GM18502 (cell line): Measurements from ENCODE around the gene IL18BP.

ENCODE experiments used
- ATAC-seq: cut with Tn5 transposase; IDR thresholded peaks from one replicate; pipeline ENCODE4 v1.9.1; 2021; ENCODE audit warnings: mild to moderate bottlenecking; ENCODE audit not compliant: unreplicated experiment, poor library complexity

Gene IL18BP

GRCh38 chr11:71998649-71999310 is at the start of gene IL18BP:
TSS of gene IL18BP (plus strand) at chr11:71998909. CDS start at chr11:71999985, 1,076 bp downstream.
- no peak for ATAC-seq

- ATAC-seq: no peak
These were observed 49.7 kb upstream of the IL18BP start for GRCh38 chr11:71949034-71949433.

GRCh38 chr11:71951741-71952310 is 46.9 kb upstream of the IL18BP start:
- no peak for ATAC-seq

- no peak for ATAC-seq
These were observed 42.7 kb upstream of the IL18BP start for GRCh38 chr11:71955898-71956456.

- peak; percentile 66 for ATAC-seq
These were observed 36.2 kb upstream of the IL18BP start for GRCh38 chr11:71962428-71963038.

GRCh38 chr11:71963468-71963867 is 35.2 kb upstream of the IL18BP start:
- ATAC-seq: no peak

GRCh38 chr11:71964641-71965040 is 34.1 kb upstream of the IL18BP start:
- no peak for ATAC-seq

- ATAC-seq: no peak
These were observed 27.0 kb upstream of the IL18BP start for GRCh38 chr11:71971680-71972079.

GRCh38 chr11:71976551-71976950 is 22.2 kb upstream of the IL18BP start:
- ATAC-seq: no peak

- no peak for ATAC-seq
These were observed 21.6 kb upstream of the IL18BP start for GRCh38 chr11:71977090-71977489.

GRCh38 chr11:71977743-71978418 is 20.8 kb upstream of the IL18BP start:
- ATAC-seq: no peak

GRCh38 chr11:71979094-71979493 is 19.6 kb upstream of the IL18BP start:
- no peak for ATAC-seq

- ATAC-seq: no peak
These were observed 19.1 kb upstream of the IL18BP start for GRCh38 chr11:71979602-71980001.

- ATAC-seq: no peak
These were observed 12.6 kb upstream of the IL18BP start for GRCh38 chr11:71986131-71986530.

GRCh38 chr11:71987521-71987920 is 11.2 kb upstream of the IL18BP start:
- no peak for ATAC-seq

GRCh38 chr11:71988050-71988449 is 10.7 kb upstream of the IL18BP start:
- no peak for ATAC-seq

- ATAC-seq: no peak
These were observed 8.0 kb upstream of the IL18BP start for GRCh38 chr11:71990701-71991100.

- peak; percentile 69 for ATAC-seq
These were observed 7.2 kb upstream of the IL18BP start for GRCh38 chr11:71991494-71991893.

- no peak for ATAC-seq
These were observed 6.5 kb upstream of the IL18BP start for GRCh38 chr11:71992136-71992730.

GRCh38 chr11:71994786-71995185 is 3.9 kb upstream of the IL18BP start:
- ATAC-seq: no peak
